Spleen (tissue), 11 donors: ENCODE results near the gene GBE1. TPM values are rescaled to one million over a fixed set of nuclear protein-coding genes. Genes with fewer than 3 reads are reported as not detected.

Experiments used
- DNase-seq: peaks from one replicate; pipeline ENCODE4 v3.0.0-alpha.2; 2020
- H3K27ac ChIP-seq, 8 donors: fragments of 200-600 bp; sonication (generic) in 7 of 8; 1 replicate in 4 of 8; 2 replicates in 4 of 8; pipeline versions ENCODE4 v1.5.0 to v1.8.0; 2016 to 2021; ENCODE audit warnings: inconsistent platforms in 4 of 8, mild to moderate bottlenecking in 4 of 8, moderate library complexity in 1 of 8
- H3K27me3 ChIP-seq, 7 donors: fragments of 200-600 bp; sonication (generic) in 6 of 7; replicated peaks in 1 of 7; 1 replicate in 4 of 7; 2 replicates in 3 of 7; pipeline versions ENCODE4 v1.5.0 to v1.8.0; 2016 to 2021; ENCODE audit warnings: inconsistent platforms in 3 of 7, mild to moderate bottlenecking in 1 of 7
- H3K36me3 ChIP-seq, 6 donors: fragments of 200-600 bp; sonication (generic) in 5 of 6; 1 replicate in 4 of 6; 2 replicates in 2 of 6; pipeline versions ENCODE4 v1.5.0 to v1.8.0; 2016 to 2021; ENCODE audit warnings: inconsistent platforms in 2 of 6
- H3K4me1 ChIP-seq, 6 donors: fragments of 200-600 bp; sonication (generic) in 5 of 6; 1 replicate in 3 of 6; 2 replicates in 3 of 6; pipeline versions ENCODE4 v1.5.0 to v1.8.0; 2016 to 2021; ENCODE audit warnings: inconsistent platforms in 3 of 6
- H3K4me3 ChIP-seq, 8 donors: fragments of 200-600 bp; sonication (generic) in 7 of 8; 1 replicate in 4 of 8; 2 replicates in 4 of 8; pipeline versions ENCODE4 v1.5.0 to v1.8.0; 2016 to 2021; ENCODE audit warnings: inconsistent platforms in 4 of 8, mild to moderate bottlenecking in 4 of 8, moderate library complexity in 2 of 8
- H3K9me3 ChIP-seq, 8 donors: fragments of 200-600 bp; sonication (generic) in 7 of 8; 1 replicate in 4 of 8; 2 replicates in 4 of 8; pipeline versions ENCODE4 v1.5.0 to v1.8.0; 2016 to 2021; ENCODE audit warnings: inconsistent platforms in 4 of 8
- CTCF ChIP-seq, 11 experiments: fragments of 200-600 bp in 7 of 11; fragments of 450-650 bp in 4 of 11; sonication (generic) in 4 of 11; IDR thresholded peaks in 8 of 11; conservative IDR thresholded peaks in 3 of 11; 1 replicate in 7 of 11; 2 replicates in 4 of 11; pipeline versions ENCODE4 v1.4.0 to v1.8.0; 2016 to 2021; ENCODE audit warnings: antibody characterized with exemption in 11 of 11, inconsistent platforms in 4 of 11, mild to moderate bottlenecking in 1 of 11
- POLR2A ChIP-seq, 3 donors: fragments of 450-650 bp; IDR thresholded peaks; one replicate each; pipeline ENCODE4 v1.5.1; 2017; ENCODE audit warnings: antibody characterized with exemption in 3 of 3, mild to moderate bottlenecking in 1 of 3
- POLR2AphosphoS5 ChIP-seq, 3 donors: sonication (generic); formaldehyde crosslinking; IDR thresholded peaks; one replicate each; pipeline ENCODE4 v1.5.1; 2017; ENCODE audit warnings: antibody characterized with exemption in 3 of 3
- whole genome bisulfite sequencing, 5 donors: extraction: QIAGEN DNeasy Blood & Tissue Kit in 3 of 5; methylation state at CpG; one replicate each; pipeline versions ENCODE4 v1.1.5 to v1.1.7; 2013 to 2018; 5-methylcytosine and 5-hydroxymethylcytosine counted together
- intact Hi-C: fragments of 100-400 bp; cut with DNase I; formaldehyde crosslinking; loops from one replicate; pipeline ENCODE4 v1.15.0; 2023; ENCODE audit warnings: low total_unique reads
- polyA plus RNA-seq, 3 donors: library from polyadenylated mRNA; stranded (reverse); fragments of 200-250 nt; gene quantifications; one replicate each; pipeline ENCODE4 v1.2.1, GENCODE V29; 2013
- total RNA-seq, 7 donors: library from RNA; depleted of rRNA in 3 of 7; stranded (reverse); fragments of >200 nt in 3 of 7; fragmentation: NEBNext Ultra II Directional in 4 of 7; extraction: Animal tissue kit (Norgen Biotek cat#: 25700) in 4 of 7; gene quantifications; one replicate each; pipeline versions ENCODE4 v1.1.0 to v1.2.1, GENCODE V29; 2016 to 2021
- donor health status: healthy with polysubstance abuse.
- donor health status: DM: no; HTN: no; CAD: no; lungs with moderate emphysema.
- donor health status: DM: no; HTN: no; CAD: no.
- donor health status: Bipolar disorder and iron deficiency.
- donor health status: healthy.
- donor health status: DM: no; HTN: no; CAD: no.
- donor health status: DM: yes; HTN: yes; CAD: no.

GBE1 gene
- total and polyA plus RNA-seq, 10 donors: 5.0 to 34.3 (median 21.5) TPM

- Histone ChIP-seq H3K4me1 (peaks cover 0 to 38% (median 0%) of the 10 kb centered on the region in 6 donors), H3K36me3 (no peaks in the 10 kb centered on the region), H3K27ac (no peak overlapping the region), H3K9me3 (no peaks in the 10 kb centered on the region), H3K27me3 (no peaks in the 10 kb centered on the region), H3K4me3 (no peak overlapping the region)
- intact Hi-C loops: no loop called here
- DNase-seq: no peak
- 65 to 86% (median 74%) methylated on average over 1 of the region's 1 CpG for WGBS, 5 donors
- no peak for TF ChIP-seq POLR2A (IDR thresholded peaks at IDR 0.05)
- no peak for TF ChIP-seq POLR2AphosphoS5 (IDR thresholded peaks at IDR 0.05)
- TF ChIP-seq CTCF (IDR thresholded peaks at IDR 0.05 in 8 of 11, conservative IDR thresholded peaks at IDR 0.05 in 3 of 11): no peak
Measured at GRCh38 chr3:81740731-81741130, 20.7 kb downstream of the GBE1 start.

- WGBS, 5 donors: 82 to 100% (median 93%) methylated on average over 1 to 5 of the region's 5 CpGs
- Histone ChIP-seq H3K27ac (no peak overlapping the region), H3K36me3 (no peaks in the 10 kb centered on the region), H3K4me1 (no peaks in the 10 kb centered on the region), H3K9me3 (no peaks in the 10 kb centered on the region), H3K27me3 (no peaks in the 10 kb centered on the region), H3K4me3 (no peak overlapping the region)
- intact Hi-C loops: no loop called here
- DNase-seq: peak; percentile 50
- peak in 1 of 3 donors; percentile 29 for TF ChIP-seq POLR2AphosphoS5 (IDR thresholded peaks at IDR 0.05)
- TF ChIP-seq POLR2A (IDR thresholded peaks at IDR 0.05): no peak
Measured at GRCh38 chr3:81735334-81735733, 26.1 kb downstream of the GBE1 start.

DNA sequence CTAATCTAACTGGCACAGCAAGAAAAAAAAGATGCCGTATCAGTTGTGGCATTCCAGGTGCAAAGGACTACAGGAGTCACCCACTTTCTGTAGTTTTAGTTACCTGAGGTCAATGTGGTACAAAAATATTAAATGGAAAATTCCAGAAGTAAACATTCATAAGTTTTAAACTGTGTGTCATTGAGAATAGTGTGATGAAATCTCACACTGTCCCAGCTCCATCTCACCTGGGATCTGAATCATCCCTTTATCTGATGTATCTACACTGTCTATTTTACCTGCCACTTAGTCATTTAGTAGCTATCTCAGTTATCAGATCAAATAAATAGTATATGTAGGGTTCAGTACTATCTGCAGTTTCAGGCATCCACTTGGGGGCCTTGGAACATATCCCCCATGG, 26.7 kb downstream of the GBE1 start:
- no peak for TF ChIP-seq CTCF (IDR thresholded peaks at IDR 0.05 in 8 of 11, conservative IDR thresholded peaks at IDR 0.05 in 3 of 11)
- no peak for TF ChIP-seq POLR2AphosphoS5 (IDR thresholded peaks at IDR 0.05)
- no peak for TF ChIP-seq POLR2A (IDR thresholded peaks at IDR 0.05)
- H3K27ac ChIP-seq: no peak overlapping the region
- no peaks in the 10 kb centered on the region for H3K36me3 ChIP-seq
- H3K9me3 ChIP-seq: no peaks in the 10 kb centered on the region
- no peak for DNase-seq
- no peak overlapping the region for H3K4me3 ChIP-seq
- intact Hi-C loops: no loop called here
- 96 to 100% (median 97%) methylated on average over 1 of the region's 1 CpG for WGBS, 5 donors
- H3K4me1 ChIP-seq: no peaks in the 10 kb centered on the region
- no peaks in the 10 kb centered on the region for H3K27me3 ChIP-seq

GRCh38 chr3:81732642-81733041, 28.8 kb downstream of the GBE1 start:
- 84 to 89% (median 87%) methylated on average over 4 of the region's 4 CpGs for WGBS, 5 donors

More at GRCh38 chr3:81732642-81733041, 28.8 kb downstream of the GBE1 start:
- no peak overlapping the region for H3K4me3 ChIP-seq
- H3K27ac ChIP-seq: peak overlapping the region in 1 of 8 donors; percentile 74
- no peaks in the 10 kb centered on the region for H3K4me1 ChIP-seq
- no peaks in the 10 kb centered on the region for H3K36me3 ChIP-seq
- DNase-seq: no peak
- intact Hi-C loops: no loop called here
- H3K27me3 ChIP-seq: no peaks in the 10 kb centered on the region
- TF ChIP-seq POLR2AphosphoS5 (IDR thresholded peaks at IDR 0.05) (no peak), POLR2A (IDR thresholded peaks at IDR 0.05) (no peak), CTCF (IDR thresholded peaks at IDR 0.05 in 8 of 11, conservative IDR thresholded peaks at IDR 0.05 in 3 of 11) (no peak)
- no peaks in the 10 kb centered on the region for H3K9me3 ChIP-seq
